ENCODE results near the gene PDCD11.
A peak's percentile ranks its signal among the peaks of the same experiment; 100 is the strongest.
"Not testable (repeated sequence)": the region's sequence is repeated elsewhere in the genome, so short reads cannot be mapped to it uniquely, and the experiment has no call there.

PDCD11 gene

GRCh38 chr10:103396067-103396788 is at the start of gene PDCD11, which contains the start of gene ATP5MK:
Gene PDCD11 (plus strand): TSS chr10:103396626. CDS start chr10:103398427, 1,801 bp downstream.
Gene ATP5MK (minus strand): TSS chr10:103396475. CDS start chr10:103392457, 4,018 bp downstream.
- DNase-seq (ENCODE audit: low read depth, low spot score): peak; percentile 99

GRCh38 chr10:103350175-103350516 is 46.3 kb upstream of the PDCD11 start:
- DNase-seq (ENCODE audit: low read depth, low spot score): no peak

GRCh38 chr10:103350517-103351260 is 45.7 kb upstream of the PDCD11 start, which contains the start of gene PCGF6:
Gene PCGF6 (minus strand): TSS chr10:103351140. CDS start chr10:103351066, 74 bp downstream.
- peak; percentile 95 for DNase-seq (ENCODE audit: low read depth, low spot score)

GRCh38 chr10:103353281-103353680 is 43.1 kb upstream of the PDCD11 start:
- DNase-seq (ENCODE audit: low read depth, low spot score): no peak

- DNase-seq (ENCODE audit: low read depth, low spot score): not testable (repeated sequence)
Measured at GRCh38 chr10:103354567-103354966, 41.9 kb upstream of the PDCD11 start.

- DNase-seq (ENCODE audit: low read depth, low spot score): no peak
Measured at GRCh38 chr10:103355906-103356599, 40.4 kb upstream of the PDCD11 start.

- not testable (repeated sequence) for DNase-seq (ENCODE audit: low read depth, low spot score)
Measured at GRCh38 chr10:103359493-103359892, 36.9 kb upstream of the PDCD11 start.

- not testable (repeated sequence) for DNase-seq (ENCODE audit: low read depth, low spot score)
Measured at GRCh38 chr10:103360791-103361190, 35.6 kb upstream of the PDCD11 start.

GRCh38 chr10:103367379-103367781 is 29.0 kb upstream of the PDCD11 start:
- DNase-seq (ENCODE audit: low read depth, low spot score): no peak

- DNase-seq (ENCODE audit: low read depth, low spot score): peak; percentile 92
Measured at GRCh38 chr10:103367782-103368518, 28.5 kb upstream of the PDCD11 start, which contains the start of gene TAF5. Gene TAF5 (plus strand): TSS chr10:103367976. CDS start chr10:103367990, 14 bp downstream.

- no peak for DNase-seq (ENCODE audit: low read depth, low spot score)
Measured at GRCh38 chr10:103373544-103373943, 22.9 kb upstream of the PDCD11 start.

GRCh38 chr10:103374263-103374662 is 22.2 kb upstream of the PDCD11 start:
- no peak for DNase-seq (ENCODE audit: low read depth, low spot score)

GRCh38 chr10:103382769-103383168 is 13.7 kb upstream of the PDCD11 start:
- no peak for DNase-seq (ENCODE audit: low read depth, low spot score)

- DNase-seq (ENCODE audit: low read depth, low spot score): peak; percentile 9
Measured at GRCh38 chr10:103394180-103394579, 2.2 kb upstream of the PDCD11 start.

- DNase-seq (ENCODE audit: low read depth, low spot score): peak; percentile 32
Measured at GRCh38 chr10:103395754-103396066, 716 bp upstream of the PDCD11 start.

- no peak for DNase-seq (ENCODE audit: low read depth, low spot score)
Measured at GRCh38 chr10:103396789-103397087, 312 bp downstream of the PDCD11 start.

GRCh38 chr10:103397191-103397825 is 882 bp downstream of the PDCD11 start:
- DNase-seq (ENCODE audit: low read depth, low spot score): peak; percentile 36

- DNase-seq (ENCODE audit: low read depth, low spot score): no peak
Measured at GRCh38 chr10:103413564-103413963, 17.1 kb downstream of the PDCD11 start.

GRCh38 chr10:103415581-103415980 is 19.2 kb downstream of the PDCD11 start:
- no peak for DNase-seq (ENCODE audit: low read depth, low spot score)

- DNase-seq (ENCODE audit: low read depth, low spot score): no peak
Measured at GRCh38 chr10:103416436-103417147, 20.2 kb downstream of the PDCD11 start.

GRCh38 chr10:103417148-103417469 is 20.7 kb downstream of the PDCD11 start:
- DNase-seq (ENCODE audit: low read depth, low spot score): not testable (repeated sequence)
